Activated CD8-positive, alpha-beta T cell treated with anti-CD3 and anti-CD28 coated beads for 36 hours (primary cell): ENCODE data around the gene SKIC2. TPM values are rescaled to one million over a fixed set of nuclear protein-coding genes. Genes with fewer than 3 reads are reported as not detected.
"Not testable (repeated sequence)": the region's sequence is repeated elsewhere in the genome, so short reads cannot be mapped to it uniquely, and the experiment has no call there.

Experiments
- ATAC-seq: fragments of 200-7000 bp; cut with Tn5 transposase; one replicate; pipeline ENCODE4 v1.10.0; 2021; ENCODE audit warnings: mild to moderate bottlenecking, moderate library complexity
- CTCF ChIA-PET: fragments of 350-600 bp; sonication (Branson Sonifier 250); formaldehyde crosslinking; loops from one replicate; lab custom pipeline; 2021; ENCODE audit warnings: antibody characterized with exemption; lab: Charles Lee
- POLR2A ChIA-PET: fragments of 350-600 bp; sonication (Branson Sonifier 250); formaldehyde crosslinking; loops from one replicate; lab custom pipeline; 2021; ENCODE audit warnings: antibody characterized with exemption; lab: Charles Lee
- DNase-seq: peaks from one replicate; pipeline ENCODE4 v3.0.0-alpha.2; 2020
- H3K27ac Mint-ChIP-seq: one replicate; pipeline ENCODE4 v1.8.0; 2021; ENCODE audit warnings: mild to moderate bottlenecking, mixed read lengths
- H3K27me3 Mint-ChIP-seq: one replicate; pipeline ENCODE4 v1.8.0; 2021; ENCODE audit warnings: mixed read lengths
- H3K36me3 Mint-ChIP-seq: one replicate; pipeline ENCODE4 v1.8.0; 2021; ENCODE audit warnings: low read depth, mixed read lengths
- H3K4me1 Mint-ChIP-seq: one replicate; pipeline ENCODE4 v1.8.0; 2021; ENCODE audit warnings: low read depth, mixed read lengths
- H3K4me3 Mint-ChIP-seq: one replicate; pipeline ENCODE4 v1.8.0; 2021; ENCODE audit warnings: mild to moderate bottlenecking, moderate library complexity, mixed read lengths
- H3K9me3 Mint-ChIP-seq: one replicate; pipeline ENCODE4 v1.8.0; 2021; ENCODE audit warnings: mixed read lengths
- CTCF ChIP-seq: fragments of 200-600 bp; IDR thresholded peaks from one replicate; pipeline ENCODE4 v1.8.0; 2022; ENCODE audit warnings: antibody characterized with exemption, mild to moderate bottlenecking
- intact Hi-C: fragments of 100-400 bp; cut with micrococcal nuclease; formaldehyde crosslinking; loops from one replicate; pipeline ENCODE4 v1.10.0; 2022
- total RNA-seq, 2 experiments: library from RNA; stranded (reverse); gene quantifications; one replicate each; pipeline ENCODE4 v1.2.3, GENCODE V29; 2021

SKIC2 gene
- total RNA-seq, result 10 to 100 TPM; 76.5 to 77.3 TPM

GRCh38 chr6:31958741-31959739, at the start of gene SKIC2, which contains the start of gene NELFE:
SKIC2 (plus strand) TSS chr6:31959175; CDS start chr6:31959193, 18 bp downstream.
NELFE (minus strand) TSS chr6:31958971; CDS start chr6:31958446, 525 bp downstream.
- no peak for TF ChIP-seq CTCF
- Mint-ChIP-seq H3K9me3 (no peaks in the 10 kb centered on the region), H3K4me3 (peak within 1 kb of the TSS; percentile 98), H3K4me1 (peaks cover 35% of the 10 kb centered on the region), H3K36me3 (peaks cover 37% of the 10 kb centered on the region), H3K27ac (peak within 1 kb of the TSS; percentile 98), H3K27me3 (no peaks in the 10 kb centered on the region)
- POLR2A ChIA-PET, result interaction anchor here (0.6 to 5.4 kb wide), 8 partner anchors 9 to 908 kb away, joined by 3 to 85 read pairs (median 4); partner anchors contain the start of genes DXO and ZBTB12
- CTCF ChIA-PET, result interaction anchor here (0.6 to 1.4 kb wide), 5 partner anchors 13 to 669 kb away, joined by 3 to 4 read pairs (median 3); partner anchors contain the start of gene DXO
- intact Hi-C loops, result no loop called here
- peak; percentile 99 for ATAC-seq
- peak; percentile 98 for DNase-seq

GRCh38 chr6:31909298-31909697, 49.7 kb upstream of the SKIC2 start:
- intact Hi-C loops, DNase-seq, ATAC-seq, H3K4me3 Mint-ChIP-seq, H3K27ac Mint-ChIP-seq, H3K27me3 Mint-ChIP-seq, H3K36me3 Mint-ChIP-seq, H3K9me3 Mint-ChIP-seq: not testable (repeated sequence)
- POLR2A ChIA-PET, result interaction anchor here (0.6 kb wide), 1 partner anchor 334 kb away, joined by 4 read pairs; no protein-coding TSS in a partner anchor
- CTCF ChIA-PET, result interaction anchor here (1.6 kb wide), 1 partner anchor 22 kb away, joined by 3 read pairs; no protein-coding TSS in a partner anchor
- H3K4me1 Mint-ChIP-seq, result peaks cover 19% of the 10 kb centered on the region

GRCh38 chr6:31911826-31912585, 47.0 kb upstream of the SKIC2 start:
- Mint-ChIP-seq H3K4me1 (peaks cover 19% of the 10 kb centered on the region), H3K27me3 (peaks cover 11% of the 10 kb centered on the region), H3K4me3 (no peak overlapping the region), H3K9me3 (no peaks in the 10 kb centered on the region), H3K36me3 (no peaks in the 10 kb centered on the region), H3K27ac (no peak overlapping the region)
- ATAC-seq, result no peak
- DNase-seq, result no peak
- POLR2A ChIA-PET, result no interaction called here
- CTCF ChIA-PET, result no interaction called here
- TF ChIP-seq CTCF, result no peak
- intact Hi-C loops, result no loop called here

DNA sequence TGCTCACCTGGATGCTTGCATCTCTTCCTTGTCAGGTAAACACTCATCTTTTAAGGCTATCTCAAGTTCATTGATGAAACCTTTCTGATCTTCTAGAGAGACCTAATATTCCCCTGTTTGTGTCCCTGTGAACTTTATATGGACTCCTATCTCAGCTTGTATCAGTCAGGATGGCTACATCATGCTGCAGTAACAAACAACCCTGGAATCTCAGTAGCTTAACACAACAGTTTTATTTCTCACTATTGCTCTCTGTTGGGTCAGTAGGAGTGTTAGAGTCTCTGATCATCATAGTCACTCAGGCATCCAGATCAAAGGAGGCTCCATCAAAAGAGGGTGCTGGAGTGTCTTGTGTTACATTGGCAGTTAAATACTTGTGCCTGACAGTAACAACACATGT, 43.6 kb upstream of the SKIC2 start:
- POLR2A ChIA-PET, result no interaction called here
- ATAC-seq, result no peak
- H3K4me1 Mint-ChIP-seq, result peaks cover 10% of the 10 kb centered on the region
- no peak for DNase-seq
- CTCF ChIA-PET, result interaction anchor here (1.1 kb wide), 1 partner anchor 11 kb away, joined by 3 read pairs; no protein-coding TSS in a partner anchor
- intact Hi-C loops, result no loop called here
- H3K4me3 Mint-ChIP-seq, result no peak overlapping the region
- peaks cover 6% of the 10 kb centered on the region for H3K27me3 Mint-ChIP-seq
- no peak overlapping the region for H3K27ac Mint-ChIP-seq
- no peaks in the 10 kb centered on the region for H3K36me3 Mint-ChIP-seq
- H3K9me3 Mint-ChIP-seq, result no peaks in the 10 kb centered on the region
- no peak for TF ChIP-seq CTCF

- Mint-ChIP-seq H3K27me3 (peaks cover 4% of the 10 kb centered on the region), H3K36me3 (no peaks in the 10 kb centered on the region), H3K4me3 (no peak overlapping the region), H3K9me3 (no peaks in the 10 kb centered on the region), H3K27ac (no peak overlapping the region), H3K4me1 (peaks cover 8% of the 10 kb centered on the region)
- ChIA-PET POLR2A (no interaction called here), CTCF (interaction anchor here (1.1 kb wide), 1 partner anchor 12 kb away, joined by 3 read pairs; no protein-coding TSS in a partner anchor)
- ATAC-seq (no peak), DNase-seq (no peak)
- intact Hi-C loops, result no loop called here
- TF ChIP-seq CTCF, result no peak
Measured at GRCh38 chr6:31915756-31916155, 43.2 kb upstream of the SKIC2 start.
